ENCODE results near the gene SLC16A13.
A peak's percentile ranks its signal among the peaks of the same experiment; 100 is the strongest.

The SLC16A13 gene

GRCh38 chr17:7004398-7005253 is 31.2 kb upstream of the SLC16A13 start:
- peak; percentile 62 for DNase-seq (ENCODE audit: low read depth)
- TF ChIP-seq CTCF (conservative IDR thresholded peaks at IDR 0.05; ENCODE audit: control insufficient read depth, insufficient read depth, low read depth, low read length), result peak; percentile 69
- H3K4me3 ChIP-seq (ENCODE audit: control insufficient read depth, low read depth, low read length), result no peak overlapping the region

GRCh38 chr17:7005716-7006115 is 30.1 kb upstream of the SLC16A13 start:
- H3K4me3 ChIP-seq (ENCODE audit: control insufficient read depth, low read depth, low read length), result no peak overlapping the region
- DNase-seq (ENCODE audit: low read depth), result no peak
- TF ChIP-seq CTCF (conservative IDR thresholded peaks at IDR 0.05; ENCODE audit: control insufficient read depth, insufficient read depth, low read depth, low read length), result no peak

GRCh38 chr17:7007143-7007542 is 28.7 kb upstream of the SLC16A13 start:
- no peak overlapping the region for H3K4me3 ChIP-seq (ENCODE audit: control insufficient read depth, low read depth, low read length)
- TF ChIP-seq CTCF (conservative IDR thresholded peaks at IDR 0.05; ENCODE audit: control insufficient read depth, insufficient read depth, low read depth, low read length), result no peak
- no peak for DNase-seq (ENCODE audit: low read depth)

GRCh38 chr17:7010523-7010922 is 25.3 kb upstream of the SLC16A13 start:
- no peak overlapping the region for H3K4me3 ChIP-seq (ENCODE audit: control insufficient read depth, low read depth, low read length)

GRCh38 chr17:7011415-7011814 is 24.4 kb upstream of the SLC16A13 start:
- peak overlapping the region; percentile 68 for H3K4me3 ChIP-seq (ENCODE audit: control insufficient read depth, low read depth, low read length)
- no peak for TF ChIP-seq CTCF (conservative IDR thresholded peaks at IDR 0.05; ENCODE audit: control insufficient read depth, insufficient read depth, low read depth, low read length)
- no peak for DNase-seq (ENCODE audit: low read depth)

More at GRCh38 chr17:7010523-7010922, 25.3 kb upstream of the SLC16A13 start:
- DNase-seq (ENCODE audit: low read depth), result no peak
- TF ChIP-seq CTCF (conservative IDR thresholded peaks at IDR 0.05; ENCODE audit: control insufficient read depth, insufficient read depth, low read depth, low read length), result no peak

GRCh38 chr17:7011942-7012254 is 23.9 kb upstream of the SLC16A13 start:
- peak overlapping the region; percentile 68 for H3K4me3 ChIP-seq (ENCODE audit: control insufficient read depth, low read depth, low read length)
- TF ChIP-seq CTCF (conservative IDR thresholded peaks at IDR 0.05; ENCODE audit: control insufficient read depth, insufficient read depth, low read depth, low read length), result no peak

More at GRCh38 chr17:7011942-7012254, 23.9 kb upstream of the SLC16A13 start:
- DNase-seq (ENCODE audit: low read depth), result no peak
